Spleen (tissue), 7 donors: ENCODE measurements around the gene TMEM132D.

Experiments used
- POLR2AphosphoS5 ChIP-seq, 3 donors: sonication (generic); formaldehyde crosslinking; IDR thresholded peaks; one replicate each; pipeline ENCODE4 v1.5.1; 2017; ENCODE audit warnings: antibody characterized with exemption in 3 of 3
- TF ChIP-seq, protein P1 (sequence below), 11 experiments: fragments of 200-600 bp in 7 of 11; fragments of 450-650 bp in 4 of 11; sonication (generic) in 4 of 11; IDR thresholded peaks in 8 of 11; conservative IDR thresholded peaks in 3 of 11; 1 replicate in 7 of 11; 2 replicates in 4 of 11; pipeline versions ENCODE4 v1.4.0 to v1.8.0; 2016 to 2021; ENCODE audit warnings: antibody characterized with exemption in 11 of 11, inconsistent platforms in 4 of 11, mild to moderate bottlenecking in 1 of 11
- donor health status: DM: no; HTN: no; CAD: no; lungs with moderate emphysema.
- donor health status: DM: no; HTN: no; CAD: no.
- donor health status: DM: no; HTN: no; CAD: no.

DNA sequence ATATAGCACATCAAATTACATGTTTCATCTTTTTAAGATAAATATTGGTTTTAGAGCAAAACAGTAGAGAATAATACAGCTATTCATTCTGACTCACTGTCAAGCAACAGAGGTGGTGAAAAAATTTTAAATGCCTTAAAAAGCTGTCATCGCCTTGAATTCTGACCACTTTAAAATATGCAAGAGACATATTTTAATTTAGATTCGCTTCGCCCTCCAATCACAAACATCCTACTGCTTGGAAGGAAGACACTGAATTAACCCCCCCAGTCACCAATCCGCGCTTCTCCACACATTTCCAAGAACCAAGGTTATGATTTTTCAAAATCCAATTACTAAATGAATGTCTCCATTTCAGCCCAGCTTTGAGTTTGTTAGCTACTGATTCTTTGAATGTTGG lies 112.4 kb downstream of the TMEM132D start:
- TF ChIP-seq, protein P1, sequence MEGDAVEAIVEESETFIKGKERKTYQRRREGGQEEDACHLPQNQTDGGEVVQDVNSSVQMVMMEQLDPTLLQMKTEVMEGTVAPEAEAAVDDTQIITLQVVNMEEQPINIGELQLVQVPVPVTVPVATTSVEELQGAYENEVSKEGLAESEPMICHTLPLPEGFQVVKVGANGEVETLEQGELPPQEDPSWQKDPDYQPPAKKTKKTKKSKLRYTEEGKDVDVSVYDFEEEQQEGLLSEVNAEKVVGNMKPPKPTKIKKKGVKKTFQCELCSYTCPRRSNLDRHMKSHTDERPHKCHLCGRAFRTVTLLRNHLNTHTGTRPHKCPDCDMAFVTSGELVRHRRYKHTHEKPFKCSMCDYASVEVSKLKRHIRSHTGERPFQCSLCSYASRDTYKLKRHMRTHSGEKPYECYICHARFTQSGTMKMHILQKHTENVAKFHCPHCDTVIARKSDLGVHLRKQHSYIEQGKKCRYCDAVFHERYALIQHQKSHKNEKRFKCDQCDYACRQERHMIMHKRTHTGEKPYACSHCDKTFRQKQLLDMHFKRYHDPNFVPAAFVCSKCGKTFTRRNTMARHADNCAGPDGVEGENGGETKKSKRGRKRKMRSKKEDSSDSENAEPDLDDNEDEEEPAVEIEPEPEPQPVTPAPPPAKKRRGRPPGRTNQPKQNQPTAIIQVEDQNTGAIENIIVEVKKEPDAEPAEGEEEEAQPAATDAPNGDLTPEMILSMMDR (IDR thresholded peaks at IDR 0.05 in 8 of 11, conservative IDR thresholded peaks at IDR 0.05 in 3 of 11): no peak
- TF ChIP-seq POLR2AphosphoS5 (IDR thresholded peaks at IDR 0.05): no peak
